ENCODE measurements around the gene TSHR.
"Not testable (repeated sequence)": the region's sequence is repeated elsewhere in the genome, so short reads cannot be mapped to it uniquely, and the experiment has no call there.

The TSHR gene

DNA sequence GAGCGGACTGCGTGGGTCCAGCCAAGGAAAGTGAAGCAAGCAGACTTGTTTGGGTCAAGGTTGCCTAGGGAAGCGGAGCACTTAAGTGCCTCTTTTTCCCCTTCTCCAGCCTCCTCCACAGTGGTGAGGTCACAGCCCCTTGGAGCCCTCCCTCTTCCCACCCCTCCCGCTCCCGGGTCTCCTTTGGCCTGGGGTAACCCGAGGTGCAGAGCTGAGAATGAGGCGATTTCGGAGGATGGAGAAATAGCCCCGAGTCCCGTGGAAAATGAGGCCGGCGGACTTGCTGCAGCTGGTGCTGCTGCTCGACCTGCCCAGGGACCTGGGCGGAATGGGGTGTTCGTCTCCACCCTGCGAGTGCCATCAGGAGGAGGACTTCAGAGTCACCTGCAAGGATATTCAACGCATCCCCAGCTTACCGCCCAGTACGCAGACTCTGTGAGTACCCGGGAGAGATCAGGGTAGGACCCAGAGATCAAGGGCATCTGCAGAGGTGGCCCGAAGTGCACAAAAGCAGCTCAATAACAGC, at the start of gene TSHR:
Gene TSHR (plus strand): TSS at position 206 of the 526 bp plus-strand sequence. CDS start 60 bp downstream, at position 266.
- no peak for DNase-seq

DNA sequence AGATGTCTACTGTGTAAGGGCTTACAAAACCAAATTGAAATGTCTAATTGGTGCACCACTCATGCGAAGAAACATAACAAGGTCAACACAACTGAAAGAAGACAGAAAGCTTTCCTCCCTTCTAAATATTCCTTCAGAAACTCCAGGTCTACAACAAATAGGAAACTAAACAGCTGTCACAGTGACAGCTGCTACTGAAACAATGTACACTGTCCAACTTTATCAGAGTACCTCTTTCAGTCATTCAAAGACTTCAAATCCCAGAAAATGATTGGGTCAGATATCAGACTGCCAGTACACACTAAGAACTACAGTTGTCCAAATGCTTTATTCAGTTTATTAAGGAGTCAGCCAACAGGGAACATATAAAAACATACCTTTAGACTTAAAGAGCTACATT, 49.1 kb upstream of the TSHR start:
- DNase-seq = no peak

DNA sequence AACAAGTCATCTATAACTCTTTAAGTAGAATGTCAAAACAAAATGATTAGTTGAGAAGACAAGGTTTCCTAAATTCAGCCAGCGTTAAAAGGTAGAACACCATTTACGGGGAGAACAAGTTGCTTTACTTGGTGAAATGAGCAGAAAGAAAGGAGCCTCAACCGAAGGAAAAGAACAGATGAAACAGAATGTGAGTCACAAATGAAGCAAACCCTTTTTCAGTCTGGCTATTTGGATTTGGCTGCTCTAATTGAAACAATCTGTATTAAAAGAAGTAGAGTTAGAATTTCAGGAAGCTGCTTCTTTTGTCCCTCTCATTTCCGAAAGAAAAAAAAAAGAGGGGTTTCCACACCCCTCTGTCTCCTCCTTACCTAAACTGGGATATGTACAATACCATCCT, 48.5 kb upstream of the TSHR start:
- no peak for DNase-seq

DNA sequence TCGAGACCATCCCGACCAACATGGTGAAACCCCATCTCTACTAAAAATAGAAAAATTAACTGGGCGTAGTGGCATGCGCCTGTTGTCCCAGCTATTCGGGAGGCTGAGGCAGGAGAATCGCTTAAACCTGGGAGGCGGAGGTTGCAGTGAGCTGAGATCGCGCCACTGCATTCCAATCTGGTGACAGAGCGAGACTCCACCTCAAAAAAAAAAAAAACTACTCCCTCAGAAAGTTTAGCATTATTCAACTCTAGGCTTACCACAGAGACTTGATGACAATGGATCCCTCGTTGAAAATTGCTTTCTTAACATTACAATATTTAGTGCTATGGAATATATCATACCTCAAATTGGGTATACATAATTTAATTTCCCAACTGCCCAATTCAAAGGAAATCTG, 43.4 kb upstream of the TSHR start:
- not testable (repeated sequence) for DNase-seq

DNA sequence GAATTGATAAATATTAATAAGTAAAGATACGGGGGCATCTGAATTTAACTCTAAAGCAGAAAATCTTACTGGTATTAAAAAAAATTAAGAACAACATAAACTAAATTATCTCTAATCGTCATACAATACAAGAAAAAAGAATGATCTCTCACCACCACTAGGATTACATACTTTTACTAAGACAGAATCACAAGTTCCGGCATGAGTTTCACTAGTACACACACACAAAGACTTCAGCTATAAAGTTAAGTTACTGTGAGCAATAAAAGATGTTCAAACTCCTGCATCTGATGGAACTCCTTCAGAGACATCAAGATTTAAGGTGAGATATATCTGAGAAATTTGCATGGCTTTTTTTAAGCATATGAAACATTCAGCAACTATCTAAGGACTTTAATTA, 35.8 kb upstream of the TSHR start:
- no peak for DNase-seq

DNA sequence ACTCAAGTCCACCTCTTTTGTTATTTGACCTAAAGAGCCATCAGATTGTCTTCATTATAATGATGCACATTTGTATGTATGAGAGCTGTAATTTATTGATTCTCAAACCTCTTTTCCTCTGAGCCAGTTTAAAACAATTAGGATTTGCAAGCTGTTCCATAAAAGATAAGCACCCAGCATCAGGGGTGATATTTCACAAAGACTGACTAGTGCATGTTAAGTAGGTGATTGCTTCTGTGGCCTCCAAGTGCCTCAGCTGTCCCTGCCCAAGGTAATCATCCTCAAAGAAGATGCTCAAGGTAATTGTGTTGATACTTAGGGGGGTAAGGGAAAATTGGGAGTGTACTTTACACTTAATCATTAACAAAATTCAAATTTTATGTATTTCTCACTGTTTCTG, 32.1 kb upstream of the TSHR start:
- DNase-seq = no peak

DNA sequence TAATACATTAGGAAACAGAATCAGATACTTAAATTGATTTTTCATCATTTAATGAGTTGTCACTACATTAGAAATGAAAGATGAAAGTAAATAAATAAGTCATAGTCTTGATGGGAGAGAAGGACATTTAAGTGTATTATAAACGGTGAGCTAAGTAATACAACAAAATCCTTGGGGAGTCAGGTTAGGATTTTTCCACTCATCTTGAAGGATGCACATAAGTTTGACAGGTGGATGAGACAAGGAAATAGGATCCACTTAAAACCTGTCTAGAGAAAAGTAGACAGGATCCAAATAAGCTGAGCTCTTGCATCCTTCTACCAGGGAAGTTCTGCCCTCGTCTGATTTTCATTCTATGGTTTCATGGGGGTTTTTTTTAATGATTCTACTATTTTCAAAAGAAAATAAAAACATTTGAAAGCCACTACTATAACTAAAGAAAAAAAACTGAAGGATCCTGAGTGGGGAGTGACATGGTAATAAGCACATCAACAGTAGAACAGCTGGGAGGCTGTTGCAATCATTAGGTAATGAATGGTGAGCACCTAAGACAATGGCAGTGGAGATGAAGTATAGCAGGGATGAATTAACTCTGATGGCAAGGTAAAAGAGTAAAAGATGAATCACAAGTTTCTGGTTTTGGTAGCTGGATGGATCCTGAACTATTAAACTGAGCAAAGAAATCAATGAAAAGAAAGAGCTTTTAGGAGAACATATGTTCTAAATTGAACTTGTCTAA, 30.9 kb upstream of the TSHR start:
- no peak for DNase-seq

DNA sequence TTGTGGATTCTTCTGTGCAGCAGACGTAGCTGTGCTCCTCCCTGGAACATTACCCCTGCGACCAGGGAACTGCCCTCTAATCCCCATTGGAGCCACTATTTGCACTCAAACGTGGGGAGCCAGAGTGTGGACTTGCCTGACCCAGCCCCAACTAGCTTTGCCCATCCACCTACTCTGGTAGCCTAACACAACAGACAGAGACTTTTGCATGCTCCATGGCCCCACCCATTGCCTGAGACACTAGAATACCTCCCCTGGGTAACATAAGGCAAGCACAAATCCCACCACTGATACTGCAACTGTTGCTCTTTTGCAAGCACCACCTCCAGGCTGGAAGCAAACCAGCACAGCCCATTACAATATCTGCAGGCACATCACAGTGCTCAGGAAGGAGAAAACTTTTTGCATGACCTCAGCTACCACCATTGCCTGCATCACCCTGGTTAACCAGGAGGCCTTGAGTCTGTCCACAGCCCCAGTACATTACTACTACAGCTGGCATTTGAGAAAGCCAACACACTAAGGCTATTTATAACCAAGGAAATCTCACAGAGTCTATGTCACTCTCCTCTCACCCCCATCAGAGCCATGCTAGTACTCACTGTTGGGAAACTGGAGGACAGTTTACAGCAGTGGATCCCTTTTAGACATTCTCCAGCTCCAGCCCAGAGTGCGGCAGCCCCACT, 28.9 kb upstream of the TSHR start:
- DNase-seq = no peak

DNA sequence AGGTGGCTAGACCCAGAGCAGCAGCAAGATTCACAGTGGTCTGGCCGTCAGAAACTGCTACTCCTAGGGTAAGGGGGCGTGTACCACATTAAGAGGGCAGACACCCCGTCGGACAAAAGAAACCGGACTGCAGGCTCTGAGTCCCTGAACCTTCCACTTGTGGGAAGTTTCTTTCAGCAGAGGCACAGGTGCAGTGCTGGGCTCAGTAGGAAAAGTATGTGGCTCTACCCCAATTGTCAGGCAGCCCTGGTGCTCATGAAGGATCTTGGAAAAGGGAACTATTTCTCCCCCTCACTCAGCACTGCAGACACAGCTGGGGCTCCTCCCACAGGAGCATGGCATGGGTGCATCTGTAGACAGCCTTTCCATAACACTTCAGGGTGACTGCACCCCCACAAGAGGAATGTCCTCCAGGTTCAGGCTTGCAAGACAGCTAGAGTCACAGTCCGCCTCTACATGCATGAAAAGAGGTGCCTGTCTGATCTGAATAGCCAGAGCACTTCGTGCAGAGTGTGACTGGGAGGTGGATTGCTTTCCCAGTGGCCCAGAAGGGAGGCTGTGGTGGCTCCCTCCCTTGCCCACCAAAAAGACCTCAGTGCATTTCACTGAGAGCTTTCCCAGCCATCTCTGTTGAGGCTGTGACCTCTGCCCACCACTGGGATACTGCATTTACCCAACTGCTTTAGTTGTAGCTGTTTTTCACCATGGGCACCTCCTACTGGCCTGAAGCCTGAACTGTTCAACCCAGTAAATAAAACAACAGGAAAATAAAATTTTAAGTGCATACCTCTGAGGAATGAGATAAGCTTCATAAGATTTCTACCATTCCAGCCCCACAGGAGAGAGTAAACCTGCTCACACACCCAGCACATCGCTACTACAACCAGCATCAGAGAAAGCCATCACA, 28.1 kb upstream of the TSHR start:
- no peak for DNase-seq

DNA sequence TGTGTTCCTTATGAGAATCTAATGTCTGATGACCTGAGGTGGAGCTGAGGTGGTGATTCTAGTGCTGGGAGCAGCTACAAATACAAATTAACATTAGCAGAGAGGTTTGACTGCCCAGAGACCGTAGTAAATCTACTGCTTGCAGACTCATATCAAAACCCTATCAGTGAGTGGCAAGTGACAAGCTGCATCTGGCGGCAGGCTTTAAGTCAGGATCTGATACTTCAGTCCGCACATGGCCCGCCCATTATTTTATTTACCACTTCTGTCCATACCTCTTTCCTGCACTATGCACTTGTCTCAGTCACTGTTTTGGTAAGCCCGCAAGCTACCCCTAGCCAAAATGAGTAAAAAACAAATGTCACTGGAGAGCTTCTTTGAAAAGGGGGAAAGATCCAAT, 25.3 kb upstream of the TSHR start:
- no peak for DNase-seq

DNA sequence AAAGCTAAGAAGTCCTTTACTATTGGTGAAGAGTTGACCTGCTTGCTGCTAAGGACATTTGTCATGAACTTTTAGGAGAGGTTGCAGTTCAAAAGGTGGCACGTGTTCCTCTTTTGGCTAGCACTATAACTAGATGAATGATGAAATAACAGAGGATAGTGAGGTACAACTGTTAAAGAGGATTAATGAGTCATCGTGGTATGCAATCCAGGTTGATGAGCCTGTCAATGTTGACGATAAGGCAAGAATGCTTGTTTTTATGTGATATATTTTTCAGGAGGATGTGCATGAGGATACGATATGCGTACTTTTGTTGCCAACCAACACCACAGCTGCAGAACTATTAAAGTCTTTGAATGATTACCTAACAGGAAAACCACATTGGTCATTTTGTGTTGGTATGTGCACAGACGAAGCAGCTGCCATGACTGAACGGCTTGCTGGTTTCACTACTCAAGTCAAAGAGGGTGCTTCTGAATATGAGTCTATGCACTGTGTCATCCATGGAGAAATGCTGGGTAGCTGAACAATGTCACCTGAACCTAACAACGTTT, 24.5 kb upstream of the TSHR start:
- peak in 1 of 2 donors; percentile 90 for DNase-seq

DNA sequence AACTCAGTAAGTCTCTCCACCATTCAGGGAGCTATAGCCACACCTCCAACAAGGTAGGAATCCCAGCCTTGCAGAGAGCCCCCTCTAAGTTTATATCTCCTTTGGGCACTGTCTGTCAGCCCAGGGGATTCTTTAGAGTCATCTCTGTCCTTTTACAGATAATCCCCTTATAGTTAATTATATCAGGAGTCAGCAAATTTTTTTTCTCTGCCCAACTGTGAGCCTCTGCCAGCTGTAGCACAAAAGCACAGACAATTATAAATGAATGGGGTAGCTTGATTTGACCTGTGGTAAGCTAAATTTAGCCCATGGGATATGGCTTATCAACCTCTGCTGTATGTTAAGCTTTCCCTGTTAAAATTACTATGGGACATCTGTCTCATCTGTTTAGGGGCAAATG, 22.1 kb upstream of the TSHR start:
- DNase-seq = no peak

DNA sequence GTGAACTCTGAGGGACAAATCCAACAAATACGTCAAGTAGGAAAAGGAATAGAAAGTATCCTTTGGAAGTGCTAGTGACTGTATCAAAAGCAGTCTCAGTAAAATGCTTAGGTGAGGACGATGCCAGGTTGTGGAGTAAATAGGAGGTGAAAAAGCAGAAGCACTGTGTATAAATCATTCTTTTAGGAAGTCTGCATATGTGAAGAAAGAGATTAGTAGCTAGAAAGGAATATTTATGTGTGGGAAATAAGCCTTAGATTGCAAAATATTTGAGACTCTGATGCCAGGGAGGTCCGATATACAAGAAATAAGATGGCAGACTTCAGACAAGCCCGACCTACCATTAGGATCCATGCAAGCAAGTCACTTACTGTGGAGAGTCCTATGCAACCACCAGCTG, 21.7 kb upstream of the TSHR start:
- DNase-seq = peak in 1 of 2 donors; percentile 15

DNA sequence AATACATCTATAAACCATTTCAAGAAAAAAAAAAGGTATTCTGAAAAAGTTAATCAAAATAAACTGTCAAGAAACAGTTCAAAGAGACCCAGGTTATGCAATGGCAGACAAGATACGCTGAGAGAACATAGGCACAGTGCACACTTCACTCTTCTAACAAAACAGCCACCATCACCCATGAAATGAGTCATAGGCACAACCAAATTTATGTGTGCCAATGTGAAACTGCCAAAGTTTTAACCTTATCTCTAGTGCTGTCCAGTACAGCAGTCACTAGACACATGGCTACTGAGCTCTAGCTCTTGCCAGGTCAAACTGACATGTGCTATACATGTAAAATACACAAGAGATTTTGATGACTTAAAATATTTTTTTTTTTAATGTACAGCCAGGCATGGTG, 15.3 kb upstream of the TSHR start:
- DNase-seq = no peak

DNA sequence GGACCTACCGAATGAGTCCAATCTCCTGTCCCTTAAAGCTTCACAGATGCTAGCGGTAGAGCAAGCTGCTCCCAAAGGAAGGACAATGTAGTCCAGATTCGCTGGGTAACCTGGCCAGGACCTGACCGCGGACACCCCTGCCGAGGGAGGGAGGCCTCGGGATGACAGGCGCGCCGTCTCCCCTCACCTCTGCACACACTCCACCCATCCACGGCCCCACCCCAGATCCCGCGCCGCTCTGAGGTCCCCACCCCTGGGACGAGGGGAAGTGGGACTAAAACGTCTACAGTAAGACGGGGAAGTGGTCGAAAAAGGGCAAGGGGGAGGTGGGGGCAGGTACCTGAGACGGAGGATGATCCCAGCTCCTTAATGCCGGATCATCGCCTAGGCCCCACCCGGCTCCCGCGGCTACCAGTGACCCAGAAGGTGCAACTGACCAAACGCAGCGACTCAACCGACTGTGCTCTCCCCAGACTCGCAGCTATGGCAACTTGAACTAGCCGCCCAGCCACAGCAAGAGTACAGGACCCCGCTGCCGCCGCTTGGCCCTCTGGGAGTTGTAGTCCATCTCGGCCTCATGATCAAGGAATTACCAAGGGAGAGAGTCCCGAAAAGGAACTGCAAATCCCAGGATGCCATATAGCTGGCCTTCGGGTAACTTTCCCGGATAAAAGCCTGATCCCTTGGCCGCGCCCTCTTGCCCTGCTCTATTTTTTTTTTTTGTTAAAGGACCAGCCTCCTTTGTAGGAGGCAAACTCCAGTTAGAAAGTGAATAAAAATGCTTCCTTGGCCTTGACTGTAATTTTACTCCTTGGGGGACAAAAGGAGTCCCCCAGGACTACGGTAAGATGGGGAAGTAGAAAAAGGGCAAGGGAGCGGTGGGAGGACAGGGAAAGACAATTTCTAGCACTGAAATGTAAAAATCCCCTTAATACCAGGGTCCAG, 13.9 kb upstream of the TSHR start, which contains the start of gene CEP128:
Gene CEP128 (minus strand): TSS at position 498 of the 945 bp plus-strand sequence.
- DNase-seq = peak; percentile 66 to 90

DNA sequence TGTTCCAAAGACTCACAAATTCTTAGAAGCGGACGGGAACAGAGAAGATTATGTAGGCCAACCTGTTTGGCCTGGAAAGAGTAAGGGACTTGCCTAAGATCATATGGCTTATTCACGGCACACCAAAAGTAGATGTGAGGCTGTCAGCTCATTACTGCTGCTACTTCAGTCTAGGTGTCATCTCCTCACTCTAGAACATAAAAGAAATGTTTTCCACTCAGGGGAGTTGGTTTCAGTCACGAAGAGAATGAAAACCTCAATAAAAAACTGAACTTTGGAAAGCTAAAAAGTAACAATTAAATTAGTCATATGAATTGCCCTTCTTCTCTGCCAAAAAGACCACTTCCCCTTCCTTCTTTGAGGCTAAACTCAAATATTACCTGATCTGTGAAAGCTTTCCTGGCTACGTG, 13.2 kb upstream of the TSHR start:
- DNase-seq = peak in 1 of 2 donors; percentile 17

DNA sequence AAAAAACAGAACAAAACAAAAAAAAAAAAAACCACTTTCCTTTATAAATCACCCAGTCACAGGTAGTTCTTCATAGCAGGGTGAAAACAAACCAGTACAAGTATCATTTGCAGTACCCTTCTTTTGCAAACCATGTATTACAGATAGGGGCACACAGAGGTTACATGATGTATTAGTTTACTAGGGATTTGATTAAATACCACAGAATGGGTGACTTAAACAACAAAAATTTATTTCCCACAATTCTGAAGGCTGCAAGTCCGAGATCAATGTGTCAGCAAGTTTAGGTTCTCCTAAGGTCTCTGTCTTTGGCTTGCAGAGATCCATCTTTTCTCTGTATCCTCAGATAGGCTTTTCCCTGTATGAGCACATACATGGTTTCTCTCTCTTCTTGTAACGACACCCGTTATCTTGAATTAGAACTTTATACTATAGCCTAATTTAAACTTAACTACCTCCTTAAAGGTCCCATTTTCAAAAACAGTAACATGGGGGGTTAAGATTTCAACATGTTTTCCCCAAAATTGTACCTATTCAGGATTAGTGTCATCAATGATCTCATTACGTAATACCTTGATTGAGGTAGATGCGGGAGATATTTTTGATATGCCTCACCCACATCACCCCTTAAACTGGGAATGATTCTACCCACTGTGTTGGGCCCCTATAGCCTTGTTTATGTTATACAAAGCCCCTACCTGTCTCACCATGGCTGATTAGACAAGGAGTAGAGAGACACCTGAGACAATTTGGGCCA, 10.4 kb upstream of the TSHR start:
- no peak for DNase-seq

DNA sequence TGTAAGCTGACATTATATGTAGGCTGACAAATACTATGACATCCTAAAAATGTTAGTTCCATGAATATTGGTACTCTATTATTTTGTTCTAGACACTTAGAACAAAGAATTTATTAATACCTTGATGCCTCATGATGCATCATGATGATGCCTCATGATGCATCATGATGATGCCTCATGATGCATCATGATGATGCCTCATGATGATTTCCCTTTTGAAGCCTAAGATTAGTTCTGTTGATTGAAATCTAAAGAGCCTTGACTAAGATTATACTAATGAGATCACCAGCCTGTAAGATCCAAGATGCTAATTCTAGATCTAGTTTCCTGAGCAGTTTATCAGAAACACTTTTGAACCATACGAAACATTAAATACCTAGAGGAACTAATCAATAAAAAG, 9.2 kb upstream of the TSHR start:
- no peak for DNase-seq

DNA sequence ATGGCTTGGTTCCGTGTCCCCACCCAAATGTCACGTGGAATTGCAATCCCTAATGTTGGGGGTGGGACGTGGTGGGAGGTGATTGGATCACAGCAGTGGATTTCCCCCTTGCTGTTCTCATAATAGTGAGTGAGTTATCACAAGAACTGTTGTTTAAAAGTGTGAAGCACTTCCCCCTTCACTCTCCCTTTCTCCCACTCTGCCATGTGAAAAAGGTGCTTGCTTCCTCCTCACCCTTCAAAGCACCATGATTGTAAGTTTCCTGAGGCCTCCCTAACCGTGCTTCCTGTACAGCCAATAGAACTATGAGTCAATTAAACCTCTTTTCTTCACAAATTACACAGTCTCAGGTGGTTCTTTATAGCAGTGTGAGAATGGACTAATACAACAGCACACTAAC, 8.6 kb upstream of the TSHR start:
- DNase-seq = no peak

DNA sequence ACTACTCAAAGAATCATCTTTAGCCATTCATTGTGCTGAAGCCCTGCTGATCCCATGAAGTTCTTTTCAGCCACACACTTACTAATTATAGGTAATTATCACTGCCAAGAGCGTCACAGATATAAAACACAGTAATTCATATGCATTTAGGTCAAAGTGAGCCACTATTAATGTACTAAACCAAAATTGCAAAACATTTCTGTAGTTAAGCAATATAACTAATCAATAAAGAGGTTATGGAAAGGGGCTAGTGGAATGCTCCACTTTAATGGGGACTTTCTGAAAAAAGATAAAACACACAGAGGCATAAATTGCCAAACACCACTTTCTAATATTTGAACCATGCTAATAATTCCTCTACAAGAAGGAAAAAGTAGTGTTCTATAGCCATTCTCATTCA, 7.1 kb upstream of the TSHR start:
- DNase-seq = no peak

DNA sequence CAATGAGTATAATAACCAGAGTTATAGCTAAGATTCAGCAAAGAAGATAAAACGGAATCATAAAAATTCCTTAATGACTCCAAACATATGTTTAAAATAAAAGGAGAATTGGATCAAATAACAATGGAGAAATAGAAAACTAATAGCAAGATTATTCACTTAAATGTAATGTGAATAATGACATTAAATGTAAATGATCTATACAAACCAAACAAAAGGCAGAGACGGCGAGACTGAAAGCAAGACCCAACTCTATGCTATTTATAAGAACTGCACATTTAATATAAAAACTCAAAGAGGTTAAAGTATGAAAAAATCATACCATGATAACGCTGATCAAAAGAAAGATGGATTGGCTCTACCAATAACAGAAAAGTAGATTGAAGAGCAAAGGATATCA, 3.9 kb upstream of the TSHR start:
- DNase-seq = no peak
